Inflammatory macrophage (primary cell): ENCODE measurements around the gene COL6A3.

Experiments used
- DNase-seq, 2 donors: peaks; one replicate each; pipeline ENCODE4 v3.0.0-alpha.2; 2020 to 2022

Gene COL6A3

GRCh38 chr2:237438080-237438940 is 24.3 kb upstream of the COL6A3 start:
- no peak for DNase-seq

DNA sequence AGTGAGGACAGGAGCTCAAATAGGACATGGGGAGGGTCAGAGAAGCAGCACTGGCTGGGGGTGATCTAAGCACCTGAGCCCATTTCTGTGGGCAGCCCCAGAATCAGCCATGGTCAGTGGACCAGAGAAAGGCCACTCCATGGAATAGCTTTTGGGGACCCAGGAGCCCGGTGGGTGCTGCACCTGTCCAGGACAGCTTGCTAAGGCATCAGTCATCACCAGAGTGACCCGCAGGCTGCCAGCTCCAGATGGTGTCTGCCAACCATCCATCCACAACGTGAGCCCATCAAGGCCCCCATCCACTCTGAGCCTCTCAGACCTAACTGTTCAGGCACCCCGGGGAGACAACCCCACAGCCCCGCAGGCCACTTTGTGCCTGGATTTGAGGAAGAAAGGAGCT is 23.6 kb upstream of the COL6A3 start:
- DNase-seq, result no peak

- no peak for DNase-seq
Measured at GRCh38 chr2:237435844-237436587, 22.1 kb upstream of the COL6A3 start.

GRCh38 chr2:237434866-237435311 is 20.9 kb upstream of the COL6A3 start:
- peak; percentile 58 to 92 for DNase-seq

DNA sequence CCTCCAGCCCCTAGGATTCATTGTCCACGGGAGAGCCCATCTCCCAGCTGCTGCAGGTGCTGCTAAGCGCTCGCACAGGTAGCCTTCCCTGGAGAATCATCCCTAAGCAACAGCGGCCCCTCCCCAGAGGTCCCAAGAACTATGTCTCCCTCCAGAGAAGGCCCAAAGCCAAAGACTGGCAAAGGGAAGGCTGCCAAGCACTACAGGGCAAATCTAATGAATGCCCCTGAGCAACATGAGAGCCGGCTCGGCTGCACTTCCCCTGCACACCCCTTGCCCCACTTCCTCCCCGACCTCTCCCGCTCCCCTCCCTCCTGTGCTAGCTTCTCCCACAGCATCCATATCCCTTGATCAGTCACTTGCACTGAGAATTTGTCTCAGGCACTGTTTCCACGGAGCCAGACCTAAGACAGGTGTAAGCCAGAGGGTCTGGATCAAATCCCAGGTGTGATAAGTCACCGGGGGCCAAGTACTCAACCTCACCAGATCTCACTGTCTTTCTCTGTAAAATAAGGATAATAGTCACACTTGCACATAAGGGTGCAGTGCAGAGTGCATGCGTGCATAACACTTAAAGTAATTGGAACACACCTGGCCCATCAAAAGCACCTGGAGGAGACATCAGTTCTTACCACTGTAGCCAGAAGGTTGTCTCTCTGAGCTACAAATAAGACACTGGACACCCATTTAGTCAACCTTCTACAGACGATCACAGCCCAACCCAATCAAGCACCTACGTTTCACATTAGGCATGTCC is 20.1 kb upstream of the COL6A3 start:
- peak in 1 of 2 donors; percentile 24 for DNase-seq

DNA sequence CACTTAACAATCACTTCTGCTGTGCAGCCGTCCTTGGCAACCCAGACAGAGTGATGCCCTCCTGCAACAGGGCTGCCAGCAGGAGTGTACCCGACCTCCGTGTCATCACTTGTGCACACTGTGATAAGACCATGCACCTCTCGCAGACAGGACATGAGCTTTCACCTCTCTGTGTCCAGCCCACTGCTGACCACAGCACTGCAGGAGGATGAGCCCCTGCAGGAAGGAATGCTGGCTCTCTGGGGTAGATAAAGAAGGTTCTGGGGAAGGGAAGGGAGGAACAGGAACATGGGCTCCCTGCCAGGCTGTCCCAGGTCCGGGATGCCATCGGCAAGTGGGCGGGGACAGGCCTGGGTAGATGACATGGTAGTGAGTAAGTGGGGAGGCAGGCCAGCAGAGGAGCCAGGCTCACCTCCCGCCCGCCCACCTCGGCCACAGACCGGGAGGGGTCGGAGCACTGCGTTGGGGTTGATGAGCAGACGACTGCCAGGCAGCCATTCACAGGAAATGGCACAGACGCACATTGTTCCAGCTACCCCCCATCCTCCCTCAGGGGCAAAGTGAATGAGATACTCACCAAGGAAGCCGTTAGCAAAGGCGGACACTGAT is 18.6 kb upstream of the COL6A3 start:
- DNase-seq, result peak in 1 of 2 donors; percentile 64

DNA sequence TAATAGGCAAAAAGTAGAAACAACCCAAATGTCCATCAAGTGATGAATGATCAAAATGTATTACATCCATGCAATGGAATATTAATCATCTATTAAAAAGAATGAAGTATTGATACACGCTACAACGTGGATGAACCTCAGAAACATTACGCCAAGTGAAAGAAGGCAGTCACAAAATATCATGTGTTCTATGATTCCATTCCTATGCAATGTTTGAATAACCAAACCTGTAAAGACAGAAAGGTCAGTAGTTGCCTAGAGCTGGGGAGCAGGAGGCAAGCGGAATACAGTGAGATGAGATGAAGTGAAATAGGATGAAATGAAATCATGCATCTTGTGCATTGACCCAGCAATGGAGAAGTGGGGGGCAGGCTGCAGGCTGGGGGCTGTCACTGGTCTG is 17.9 kb upstream of the COL6A3 start:
- DNase-seq, result no peak

DNA sequence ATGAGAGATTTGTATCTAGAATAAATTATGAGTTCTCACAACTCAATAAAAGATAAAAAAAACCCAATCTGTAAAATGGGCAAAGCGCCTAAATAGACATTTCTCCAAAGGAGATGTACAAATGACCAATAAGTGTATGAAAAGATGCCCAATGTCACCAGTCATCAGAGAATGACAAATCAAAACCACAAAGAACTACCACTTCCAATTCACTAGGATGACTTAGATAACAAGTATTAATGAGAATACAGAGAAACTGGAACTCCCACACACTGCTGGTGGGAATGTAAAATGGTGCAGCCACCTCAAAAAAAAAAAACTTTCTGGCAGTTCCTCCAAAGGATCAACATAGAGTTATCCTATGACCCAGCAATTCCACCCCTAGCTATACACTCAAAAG is 17.4 kb upstream of the COL6A3 start:
- DNase-seq, result peak; percentile 67 to 68

DNA sequence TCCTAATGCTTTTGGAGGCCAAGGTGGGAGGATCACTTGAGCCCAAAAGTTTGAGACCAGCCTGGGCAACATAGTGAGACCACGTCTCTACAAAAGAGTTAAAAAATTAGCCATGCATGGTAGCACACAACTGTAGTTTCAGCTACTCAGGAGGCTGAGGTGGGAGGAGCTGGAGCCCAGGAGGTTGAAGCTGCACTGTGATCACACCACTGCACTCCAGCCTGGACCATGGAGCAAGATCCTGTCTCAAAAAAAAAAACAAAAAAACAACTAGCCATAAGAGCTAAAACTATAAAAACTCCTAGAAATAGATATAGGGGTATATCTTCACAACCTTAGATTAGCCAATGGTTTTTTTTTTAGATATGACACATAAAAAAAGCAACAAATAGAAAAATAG is 16.9 kb upstream of the COL6A3 start:
- no peak for DNase-seq

DNA sequence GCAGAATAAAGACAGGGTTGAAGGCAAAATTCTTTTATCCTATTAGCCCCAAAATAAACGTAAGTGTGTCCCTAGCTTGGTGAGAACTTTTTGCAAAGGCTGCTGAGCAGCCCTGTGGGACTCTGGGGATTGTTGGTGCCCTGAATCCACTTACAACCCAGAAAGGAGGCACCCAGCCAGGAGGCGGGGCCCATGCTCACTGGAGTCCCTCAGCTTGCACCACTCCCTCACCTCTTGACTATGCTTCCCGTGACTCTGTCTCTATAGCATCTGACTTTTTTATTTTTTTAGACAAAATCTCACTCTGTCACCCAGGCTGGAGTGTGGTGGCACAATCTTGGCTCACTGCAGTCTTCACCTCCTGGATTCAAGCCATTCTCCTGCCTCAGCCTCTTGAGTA is 15.8 kb upstream of the COL6A3 start:
- no peak for DNase-seq

DNA sequence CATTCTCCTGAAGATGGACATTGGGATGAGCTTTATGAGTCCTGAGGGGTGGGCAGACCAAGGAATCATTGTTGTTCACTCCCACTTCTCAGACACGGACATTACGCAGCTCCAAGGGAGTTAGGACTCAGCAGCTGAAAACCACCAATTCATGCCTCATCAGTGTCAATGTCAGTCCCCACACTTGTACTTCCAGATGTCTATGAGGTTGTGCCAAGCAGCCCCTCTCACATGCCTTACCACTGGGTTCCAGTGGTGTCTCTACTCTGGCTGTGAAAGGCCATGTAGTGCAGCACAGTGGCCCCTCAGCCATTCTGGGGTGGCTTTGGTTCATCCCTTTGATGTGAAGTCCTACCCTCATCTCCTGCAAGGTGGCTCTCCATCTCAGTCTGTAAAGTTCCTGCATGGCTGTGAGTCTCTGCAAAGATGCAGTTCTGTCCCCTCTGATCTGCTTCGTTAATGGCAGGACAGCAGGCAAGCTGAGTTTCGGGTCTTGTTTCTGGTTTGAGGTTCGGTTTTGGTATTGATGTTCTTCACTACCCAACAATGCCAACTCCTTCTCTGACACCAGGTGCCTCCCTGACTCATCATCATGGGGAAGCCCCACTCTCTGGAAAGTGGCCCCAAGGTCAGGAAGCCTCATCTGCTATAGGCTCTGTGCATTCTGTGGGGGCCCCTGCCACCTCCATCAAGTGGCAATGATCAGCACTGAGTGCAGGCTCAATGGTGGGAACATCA is 14.0 kb upstream of the COL6A3 start:
- no peak for DNase-seq

GRCh38 chr2:237426517-237426916 is 12.6 kb upstream of the COL6A3 start:
- no peak for DNase-seq

DNA sequence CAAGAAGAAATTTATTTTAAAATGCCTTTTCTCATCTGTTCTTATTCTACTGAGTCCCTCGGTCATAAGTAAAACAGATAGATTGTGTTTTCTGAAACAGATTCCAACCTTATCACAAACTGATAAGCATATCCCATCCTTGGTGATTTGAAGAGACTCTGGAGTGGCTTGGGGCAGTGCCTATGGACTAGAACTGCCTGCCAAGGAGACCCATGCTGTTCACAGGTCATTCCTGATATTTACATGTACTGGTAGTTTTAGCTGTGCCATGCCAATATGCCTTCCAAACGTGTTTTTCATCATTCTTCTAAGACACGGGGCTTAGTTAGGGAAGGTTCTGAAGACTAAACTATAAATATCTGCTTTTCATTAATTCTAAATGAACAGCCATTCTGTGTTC is 11.4 kb upstream of the COL6A3 start:
- no peak for DNase-seq

DNA sequence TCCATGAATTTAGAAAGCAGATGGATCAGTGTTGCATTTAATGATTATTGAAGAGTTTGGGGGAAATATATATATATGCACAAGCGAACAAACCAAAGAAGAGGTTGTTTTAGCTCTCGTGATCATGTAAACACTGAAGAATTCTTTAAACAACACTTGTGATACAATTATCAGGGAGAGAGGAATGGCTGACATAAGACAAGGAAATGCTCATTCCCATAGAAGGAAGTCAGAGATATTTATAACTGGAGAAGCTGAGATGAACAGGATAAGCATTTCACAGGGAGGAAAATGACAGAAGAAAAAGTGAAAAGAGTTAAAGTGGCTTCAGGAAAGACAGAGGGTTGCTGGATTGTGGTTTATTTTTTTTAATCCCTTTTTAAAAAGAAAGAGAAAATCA is 10.6 kb upstream of the COL6A3 start:
- no peak for DNase-seq

DNA sequence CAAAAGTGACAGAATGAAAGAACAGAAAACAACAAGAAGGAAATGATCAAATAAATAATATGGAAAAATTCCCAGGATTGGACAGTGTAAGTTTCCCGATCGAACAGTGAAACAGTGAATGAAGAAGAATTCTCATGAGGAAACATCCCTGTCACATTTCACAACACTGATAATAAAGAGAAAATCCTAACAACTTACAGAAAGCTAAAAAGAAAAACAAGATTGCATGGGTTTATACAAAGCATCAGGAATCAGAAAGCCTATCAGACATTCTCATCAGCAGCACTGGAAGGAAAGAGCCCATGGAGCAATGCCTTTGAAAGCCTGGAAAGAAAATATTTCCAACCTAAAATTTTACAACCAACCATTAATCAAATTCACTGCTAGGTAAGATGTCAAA is 9.9 kb upstream of the COL6A3 start:
- no peak for DNase-seq

- no peak for DNase-seq
Measured at GRCh38 chr2:237422309-237422708, 8.3 kb upstream of the COL6A3 start.

DNA sequence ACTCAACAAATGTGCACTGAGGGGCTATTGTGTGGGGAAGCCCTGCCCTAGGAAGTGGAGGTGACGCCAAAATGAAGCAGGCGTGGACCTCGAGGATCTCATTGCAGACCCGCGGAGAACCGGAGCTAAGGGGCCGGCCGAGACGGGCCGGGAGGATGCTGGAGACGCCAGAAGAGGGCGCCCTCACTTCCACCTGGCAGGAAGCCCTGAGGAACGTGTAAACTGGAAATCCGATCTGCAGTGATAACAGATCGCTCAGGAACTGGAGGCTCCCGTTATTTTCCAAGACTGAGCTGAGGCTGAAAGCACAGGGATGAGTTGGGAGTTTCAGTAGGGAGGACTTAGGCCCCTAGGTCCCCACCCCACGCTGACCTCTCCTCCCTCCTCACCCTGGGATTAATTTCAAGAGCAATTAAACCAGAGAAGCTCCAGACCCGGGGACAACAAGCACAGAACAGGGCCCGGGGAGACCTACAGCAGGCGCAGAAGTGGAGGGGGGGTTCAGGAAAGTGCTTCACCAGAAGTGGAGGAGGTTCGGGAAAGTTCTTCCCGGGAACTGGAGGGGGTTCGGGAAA is 7.7 kb upstream of the COL6A3 start:
- peak; percentile 62 to 77 for DNase-seq

DNA sequence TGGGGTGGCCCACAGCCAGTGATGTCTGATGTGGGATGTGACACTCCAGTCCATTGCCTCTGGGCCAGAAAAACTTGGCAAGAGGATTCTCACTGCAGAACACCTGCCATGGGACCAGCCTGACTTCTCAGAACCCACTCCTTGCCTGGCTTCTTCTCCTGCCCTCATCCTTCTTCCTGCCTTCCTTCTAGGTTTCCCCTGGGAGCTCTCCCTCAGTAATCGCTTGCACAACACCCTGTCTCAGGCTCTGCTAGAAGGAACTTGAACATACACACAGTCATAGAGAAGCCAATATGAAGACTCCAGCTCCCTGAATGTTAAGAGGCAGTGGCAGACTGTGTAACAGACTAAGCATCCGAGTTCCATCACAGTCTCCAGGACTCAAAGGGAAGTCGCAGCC is 4.3 kb upstream of the COL6A3 start:
- DNase-seq, result no peak

DNA sequence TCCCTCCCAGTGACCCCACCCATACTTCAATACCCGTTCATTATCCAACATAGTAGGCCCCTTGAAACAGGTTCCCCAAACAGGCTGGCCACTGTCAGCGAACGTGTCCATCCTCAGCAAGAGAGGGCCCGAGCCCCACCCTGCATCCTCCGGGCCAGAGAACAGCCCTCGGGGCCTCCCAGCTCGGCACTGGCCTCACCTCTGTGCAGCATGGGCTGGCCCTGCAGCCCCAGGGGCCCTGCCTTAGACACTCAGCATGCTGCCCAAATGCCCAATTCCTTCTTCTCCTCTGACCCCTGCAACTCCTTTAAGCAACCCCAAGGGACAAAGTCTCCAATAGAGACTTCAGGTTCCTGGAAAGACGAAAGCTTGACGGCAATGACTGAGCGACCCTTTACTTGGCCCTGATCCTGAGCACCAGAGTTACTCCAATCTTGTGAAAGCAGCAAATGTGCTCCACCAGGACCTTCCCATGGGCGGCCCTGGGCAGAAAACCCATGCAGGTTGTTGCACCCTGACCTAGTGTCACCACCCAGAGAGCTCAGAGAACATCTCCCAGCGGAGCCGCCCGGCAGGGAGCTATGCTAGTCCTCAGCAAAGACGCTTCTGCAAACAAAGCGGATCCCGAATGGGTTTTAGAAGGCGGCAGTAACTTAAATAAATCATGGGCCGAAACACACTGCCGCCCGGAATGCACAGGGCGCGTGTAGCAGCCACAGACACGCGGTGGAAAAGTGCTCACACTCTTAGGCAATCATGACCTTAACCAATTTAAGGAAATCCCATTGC is 782 bp downstream of the COL6A3 start:
- DNase-seq, result no peak

DNA sequence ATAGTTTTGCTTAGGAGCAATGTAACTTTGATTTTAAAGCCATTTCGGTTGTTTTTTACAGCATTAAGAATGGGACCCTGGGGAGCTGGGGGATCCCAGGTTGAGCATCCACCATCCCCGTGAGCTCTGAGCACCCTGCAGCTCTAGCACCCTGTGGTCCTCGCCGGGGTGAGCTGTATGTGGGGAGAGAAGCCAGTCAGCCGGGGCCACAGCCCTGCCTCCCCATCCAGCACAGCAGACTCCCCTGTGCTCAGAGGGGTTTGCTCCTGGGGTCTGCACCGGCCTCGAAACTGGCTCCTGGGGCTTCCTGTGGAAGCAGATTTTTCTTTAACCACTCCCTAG is 1.3 kb downstream of the COL6A3 start:
- no peak for DNase-seq
